Activated gamma-delta T cell (primary cell): ENCODE results near the gene KCNQ1OT1.

Experiments
- DNase-seq: peaks from one replicate; lab custom pipeline; 2025; lab: John Stamatoyannopoulos, UW

Gene KCNQ1OT1

DNA sequence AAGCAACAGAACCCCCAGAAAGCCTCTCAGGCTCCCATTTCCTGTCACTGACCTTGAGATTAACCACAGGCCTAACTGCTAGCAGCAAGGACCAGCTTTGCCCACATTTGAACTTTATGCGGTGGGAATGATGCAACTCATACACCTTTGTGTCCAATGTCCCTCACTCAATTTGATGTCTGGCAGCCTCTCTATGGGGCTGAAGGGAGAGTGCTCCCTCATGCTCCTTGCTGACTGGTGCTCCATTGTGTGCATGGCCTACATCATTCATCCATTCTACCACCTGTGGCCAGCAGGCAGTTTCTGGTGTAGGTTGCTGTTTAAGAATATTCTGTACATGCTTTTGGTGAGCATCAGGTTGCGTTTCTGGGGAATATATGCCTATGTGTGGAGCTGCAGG is 31.9 kb downstream of the KCNQ1OT1 start:
- DNase-seq, result no peak

DNA sequence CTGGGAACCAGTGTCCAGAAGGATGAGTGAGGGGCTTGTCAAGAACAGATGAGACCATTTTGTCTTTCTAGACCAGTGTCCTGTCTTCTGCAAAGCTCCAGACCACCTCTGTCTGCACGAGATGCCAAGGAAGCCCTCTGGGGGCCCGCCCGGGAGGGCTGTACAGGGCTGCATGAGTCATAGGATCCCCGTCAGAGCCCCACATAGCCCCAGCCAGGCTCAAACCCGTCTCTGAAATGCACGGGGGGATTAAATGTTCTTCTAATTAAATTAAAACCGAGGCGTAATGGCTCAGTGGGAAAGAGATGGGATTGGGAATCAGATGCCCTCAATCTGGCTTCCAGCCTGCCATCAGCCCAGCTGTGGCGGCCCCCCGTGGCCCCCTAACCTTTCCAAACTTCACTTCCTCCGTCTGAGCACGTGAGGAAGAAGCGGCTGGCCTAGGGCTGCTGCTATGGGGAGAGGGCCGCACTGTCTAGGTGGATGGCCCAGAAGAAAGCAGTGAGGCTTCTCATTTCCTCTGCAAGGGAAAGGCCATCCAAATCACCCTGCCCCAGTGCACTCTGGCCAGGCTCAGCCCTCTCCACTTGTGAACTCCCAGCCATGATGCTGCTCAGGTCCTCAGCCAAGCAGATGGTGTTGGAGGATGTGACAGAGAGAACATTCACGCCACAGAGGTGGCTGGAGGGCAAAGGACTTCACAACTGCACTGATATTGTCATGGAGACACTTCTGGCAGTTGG is 32.8 kb downstream of the KCNQ1OT1 start:
- DNase-seq, result no peak

- DNase-seq, result no peak
Observed at GRCh38 chr11:2666401-2666741, 33.4 kb downstream of the KCNQ1OT1 start.

- no peak for DNase-seq
Observed at GRCh38 chr11:2665526-2666400, 34.0 kb downstream of the KCNQ1OT1 start.

GRCh38 chr11:2664791-2665525 is 34.8 kb downstream of the KCNQ1OT1 start:
- DNase-seq, result no peak

DNA sequence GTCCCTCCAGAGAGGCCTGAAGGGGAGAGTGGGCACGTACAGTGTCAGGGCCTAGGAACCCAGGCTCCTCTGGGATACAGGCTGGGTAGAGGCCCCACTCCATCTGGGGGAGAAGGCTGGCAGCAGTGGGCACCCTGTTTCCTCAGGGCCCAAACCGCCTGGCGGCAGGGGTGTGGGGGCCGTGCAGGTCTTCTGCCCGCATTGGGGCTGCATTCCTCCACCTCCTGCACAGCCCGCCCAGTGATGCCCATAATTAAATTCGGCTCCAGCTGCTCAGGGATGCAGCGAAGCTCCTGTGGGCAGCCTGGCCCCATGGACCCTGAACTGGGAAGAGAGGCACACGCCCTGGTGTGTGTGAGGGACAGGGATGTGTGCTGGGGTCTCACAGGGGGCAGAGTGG is 35.4 kb downstream of the KCNQ1OT1 start:
- no peak for DNase-seq

- DNase-seq, result no peak
Observed at GRCh38 chr11:2663915-2664314, 35.9 kb downstream of the KCNQ1OT1 start.

- DNase-seq, result no peak
Observed at GRCh38 chr11:2663506-2663905, 36.3 kb downstream of the KCNQ1OT1 start.

GRCh38 chr11:2662430-2663299 is 37.1 kb downstream of the KCNQ1OT1 start:
- no peak for DNase-seq

DNA sequence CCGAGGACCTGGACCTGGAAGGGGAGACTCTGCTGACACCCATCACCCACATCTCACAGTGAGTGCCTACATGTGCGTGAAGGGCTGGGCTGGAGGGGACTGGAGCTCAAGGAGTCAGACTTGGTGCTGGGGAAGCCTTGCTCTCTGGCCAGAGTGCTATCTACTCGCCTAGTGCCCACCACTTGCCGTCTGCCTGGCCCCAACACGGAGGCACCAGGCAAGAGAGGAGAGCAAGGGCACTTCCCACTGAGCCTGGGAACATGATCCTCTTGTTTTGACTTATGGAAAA is 37.8 kb downstream of the KCNQ1OT1 start:
- DNase-seq, result no peak

DNA sequence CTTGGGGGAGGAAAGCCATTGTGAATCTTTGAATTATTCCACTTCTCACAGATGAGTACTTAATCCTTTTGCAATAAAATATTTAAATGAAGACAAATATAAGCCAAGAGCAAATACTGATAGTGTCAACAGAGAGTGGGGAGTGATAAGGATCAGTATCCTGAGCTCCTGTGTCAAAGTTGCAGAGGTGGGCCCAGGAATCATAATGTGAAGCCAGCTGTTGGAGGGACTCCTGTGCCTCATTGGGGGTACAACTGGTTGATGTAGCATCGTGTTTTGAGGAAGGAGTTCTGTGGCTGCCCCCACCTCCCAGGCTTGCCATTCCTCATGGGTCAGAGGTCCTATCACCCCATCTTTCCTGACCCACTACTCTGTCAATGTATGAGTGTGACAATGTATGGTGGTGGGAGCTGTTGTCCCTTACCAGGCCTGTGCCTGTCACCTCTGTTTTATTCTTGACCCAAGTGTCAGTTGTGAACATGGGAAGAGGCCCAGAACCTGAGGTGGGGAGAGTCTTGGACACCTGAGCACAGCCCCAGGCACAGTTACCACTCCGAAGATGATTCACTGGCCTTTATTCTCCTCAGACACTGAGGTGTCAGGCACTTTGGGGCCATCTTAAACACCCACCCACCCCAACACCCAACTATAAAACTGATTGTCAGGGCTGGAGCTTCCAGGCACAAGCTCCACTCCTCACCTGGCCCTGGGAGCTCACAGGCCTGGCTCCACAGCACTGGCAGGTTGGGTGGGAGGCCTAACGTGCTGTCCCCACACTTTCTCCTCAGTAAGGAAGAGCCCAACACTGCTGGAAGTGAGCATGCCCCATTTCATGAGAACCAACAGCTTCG is 38.4 kb downstream of the KCNQ1OT1 start:
- DNase-seq, result no peak

DNA sequence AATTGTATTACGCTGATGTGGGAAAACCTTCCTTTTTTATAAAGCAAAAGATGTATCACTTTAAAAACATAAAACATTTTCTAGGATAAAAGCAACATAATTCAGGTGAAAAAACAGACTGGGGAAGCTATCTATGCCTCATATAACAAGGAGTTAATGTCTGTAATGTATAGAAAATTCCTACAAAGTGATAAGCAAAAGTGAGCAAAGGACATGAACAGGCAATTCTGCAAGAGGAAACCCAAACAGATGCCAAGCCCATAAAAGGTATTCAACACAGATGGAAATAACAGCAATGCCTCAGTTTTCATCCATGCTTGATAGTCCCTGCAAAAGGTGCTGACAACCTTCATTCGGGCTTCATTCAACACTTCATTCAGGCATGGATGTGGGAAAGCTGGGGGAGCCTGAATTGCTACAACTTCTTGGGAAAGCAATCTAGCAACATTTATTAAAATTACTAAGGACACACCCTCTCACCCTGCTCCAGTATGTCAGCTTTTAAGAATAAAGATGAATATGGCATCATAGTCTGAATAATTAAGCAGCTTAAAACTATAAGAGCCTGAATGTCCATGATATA is 39.3 kb downstream of the KCNQ1OT1 start:
- no peak for DNase-seq

GRCh38 chr11:2657697-2658284 is 42.0 kb downstream of the KCNQ1OT1 start:
- DNase-seq, result no peak

DNA sequence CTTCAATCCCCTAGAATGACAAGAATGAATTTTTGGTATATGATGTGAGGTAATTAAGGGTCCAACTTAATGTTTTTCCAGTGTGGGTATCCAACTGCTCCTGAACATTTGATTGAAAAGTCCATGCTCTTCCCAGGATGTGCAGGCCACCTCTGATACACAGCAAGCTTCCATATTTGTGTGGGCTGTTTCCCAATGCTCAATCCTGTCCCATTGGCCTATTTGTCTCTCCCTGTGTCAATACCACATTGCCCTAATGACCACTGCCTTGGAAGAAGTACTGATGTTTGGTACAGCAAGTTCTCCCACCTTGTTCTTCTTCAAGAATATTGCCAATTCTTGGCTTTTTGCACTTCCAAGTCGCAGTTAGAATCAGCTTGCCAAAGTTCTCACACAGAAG is 42.9 kb downstream of the KCNQ1OT1 start:
- no peak for DNase-seq

DNA sequence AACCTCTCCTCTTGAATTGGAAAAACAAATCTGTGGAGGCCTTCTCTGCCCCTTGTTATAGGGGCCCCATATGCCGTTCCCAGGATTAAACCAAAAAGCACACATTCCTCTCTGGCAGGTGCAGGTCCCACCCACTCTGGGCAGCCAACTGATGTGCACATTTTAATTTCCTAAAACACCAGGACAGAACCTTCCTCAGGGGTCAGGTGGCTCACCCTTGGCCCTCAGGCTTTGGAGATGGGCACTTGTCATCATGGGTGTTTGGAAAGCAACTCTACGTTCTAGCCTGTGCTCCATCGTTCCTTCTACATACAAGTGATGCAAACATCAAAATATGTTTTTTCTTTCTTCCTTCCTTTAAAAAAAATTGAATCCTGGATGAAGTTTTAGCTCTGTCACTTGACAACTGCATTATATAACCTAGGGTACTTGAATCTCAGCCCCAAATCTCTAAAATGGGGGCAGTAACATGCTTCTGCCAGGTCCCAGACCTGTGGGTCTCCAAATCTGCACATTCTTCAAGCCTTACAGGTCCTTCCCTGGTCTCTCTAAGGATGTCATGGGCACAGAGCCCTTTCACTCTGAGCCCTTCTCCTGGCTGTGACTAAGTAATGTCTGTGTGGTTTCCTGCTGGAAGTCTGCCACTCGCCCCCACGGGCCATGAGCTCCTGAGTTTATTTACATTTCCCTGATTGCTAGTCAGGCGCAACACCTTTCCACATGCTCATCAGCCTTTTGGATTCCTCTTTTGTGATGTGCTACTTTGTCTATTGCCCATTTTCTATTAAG is 43.8 kb downstream of the KCNQ1OT1 start:
- DNase-seq, result no peak

GRCh38 chr11:2655016-2655719 is 44.6 kb downstream of the KCNQ1OT1 start:
- no peak for DNase-seq

DNA sequence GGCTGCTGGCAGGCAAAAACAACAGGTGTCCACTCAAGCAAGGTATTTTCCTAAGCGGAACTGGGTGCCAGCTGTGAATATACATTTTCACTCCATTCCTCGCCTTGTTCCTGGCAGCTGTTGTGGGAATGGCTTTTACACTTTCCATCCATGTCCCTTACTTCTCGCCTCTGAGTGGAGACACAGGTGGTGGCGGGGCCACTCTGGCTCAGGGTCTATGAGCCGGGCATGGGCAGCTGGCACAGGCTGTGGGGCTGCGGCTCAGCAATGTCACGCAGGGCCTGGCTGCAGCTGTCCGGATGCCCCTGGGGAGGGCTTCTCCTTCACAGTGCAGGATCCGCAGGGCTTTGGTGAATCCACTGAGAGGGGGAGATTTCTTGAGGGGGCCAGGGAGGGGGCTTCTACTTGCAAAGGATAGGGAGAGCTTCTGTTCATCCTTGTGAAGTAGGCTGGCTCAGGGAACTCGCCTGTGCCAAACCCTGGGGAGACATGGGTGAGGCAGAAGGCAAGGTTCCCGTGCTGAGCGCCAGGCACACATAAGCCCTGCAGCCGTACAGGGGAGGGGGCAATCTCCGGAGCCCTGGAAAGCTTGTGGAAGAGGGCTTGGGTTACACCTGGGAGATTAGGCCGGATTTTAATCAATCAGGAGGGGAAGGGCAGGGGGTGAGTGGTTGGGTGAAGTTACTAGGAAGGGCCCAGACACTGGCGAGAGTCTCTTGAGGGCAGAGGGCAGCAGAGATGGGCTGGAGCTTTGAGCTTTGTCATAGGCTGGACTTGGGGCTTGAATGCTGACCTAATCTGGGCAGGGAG is 45.7 kb downstream of the KCNQ1OT1 start:
- DNase-seq, result no peak

DNA sequence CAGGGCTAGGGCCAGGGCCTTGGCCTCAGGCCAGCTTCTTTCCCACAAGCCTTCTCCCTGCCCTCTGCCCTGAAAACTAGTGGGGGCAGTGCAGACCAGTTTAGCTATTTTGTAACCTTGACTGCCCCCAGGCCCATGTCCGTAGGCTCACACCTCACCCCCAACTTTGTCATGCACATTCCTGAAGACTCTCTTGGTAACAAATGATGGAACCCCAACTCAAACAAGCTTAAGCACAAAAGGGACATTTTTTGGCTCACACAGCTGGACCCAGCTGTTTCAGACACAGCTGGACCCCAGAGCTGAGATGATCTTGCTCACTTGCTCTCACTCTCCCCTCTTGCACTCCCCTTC is 46.6 kb downstream of the KCNQ1OT1 start:
- DNase-seq, result no peak
